Tibial artery (tissue), 4 donors: ENCODE measurements around the gene OBSCN.

Experiments
- DNase-seq, 2 donors: peaks; one replicate each; pipeline ENCODE4 v3.0.0-alpha.2; 2019
- H3K27ac ChIP-seq, 2 donors: fragments of 200-600 bp; sonication (generic) in 1 of 2; 1 replicate in 1 of 2; 2 replicates in 1 of 2; pipeline ENCODE4 v1.5.1; 2018 to 2019; ENCODE audit warnings: mild to moderate bottlenecking in 1 of 2
- H3K27me3 ChIP-seq, 2 donors: fragments of 200-600 bp; sonication (generic) in 1 of 2; one replicate each; pipeline versions ENCODE4 v1.5.1 to v1.6.0; 2016 to 2019
- H3K36me3 ChIP-seq, 3 donors: fragments of 200-600 bp; sonication (generic) in 2 of 3; one replicate each; pipeline ENCODE4 v1.5.1; 2016 to 2019; ENCODE audit warnings: mild to moderate bottlenecking in 2 of 3
- H3K4me1 ChIP-seq, 4 donors: fragments of 200-600 bp; sonication (generic) in 2 of 4; 1 replicate in 3 of 4; 2 replicates in 1 of 4; pipeline ENCODE4 v1.5.1; 2016 to 2019
- H3K4me3 ChIP-seq, 2 donors: fragments of 200-600 bp; sonication (generic) in 1 of 2; 1 replicate in 1 of 2; 2 replicates in 1 of 2; pipeline ENCODE4 v1.5.1; 2018 to 2019; ENCODE audit warnings: mild to moderate bottlenecking in 2 of 2
- H3K9me3 ChIP-seq, 3 donors: fragments of 200-600 bp; sonication (generic) in 1 of 3; one replicate each; pipeline ENCODE4 v1.5.1; 2016 to 2019
- CTCF ChIP-seq, 2 experiments: fragments of 200-600 bp in 1 of 2; fragments of 450-650 bp in 1 of 2; IDR thresholded peaks; one replicate each; pipeline ENCODE4 v1.5.1; 2017 to 2019; ENCODE audit warnings: antibody characterized with exemption in 2 of 2, mild to moderate bottlenecking in 1 of 2, moderate library complexity in 1 of 2
- intact Hi-C: fragments of 100-400 bp; cut with DNase I; formaldehyde crosslinking; loops from one replicate; pipeline ENCODE4 v1.15.0; 2023; ENCODE audit warnings: low total_unique reads

OBSCN gene

GRCh38 chr1:228408869-228409805, 201.3 kb downstream of the OBSCN start:
- Histone ChIP-seq H3K9me3 (no peaks in the 10 kb centered on the region), H3K36me3 (peaks cover 0 to 22% (median 0%) of the 10 kb centered on the region in 3 donors), H3K27ac (no peak overlapping the region), H3K4me3 (no peak overlapping the region), H3K27me3 (peaks cover 0 to 4% of the 10 kb centered on the region in 2 donors), H3K4me1 (peaks cover 5 to 37% (median 29%) of the 10 kb centered on the region in 4 donors)
- TF ChIP-seq CTCF (IDR thresholded peaks at IDR 0.05) = no peak
- intact Hi-C loops = loop anchor here (10.0 kb wide), 2 partner anchors 194 to 674 kb away; partner anchors contain the start of genes JMJD4 and SNAP47
- peak in 1 of 2 donors; percentile 60 for DNase-seq

- H3K27me3 ChIP-seq = peaks cover 0 to 13% of the 10 kb centered on the region in 2 donors
- peaks cover 5 to 28% (median 20%) of the 10 kb centered on the region in 4 donors for H3K4me1 ChIP-seq
- DNase-seq = peak; percentile 45 to 48
- TF ChIP-seq CTCF (IDR thresholded peaks at IDR 0.05) = no peak
- no peak overlapping the region for H3K4me3 ChIP-seq
- peaks cover 0 to 22% (median 0%) of the 10 kb centered on the region in 3 donors for H3K36me3 ChIP-seq
- no peak overlapping the region for H3K27ac ChIP-seq
- intact Hi-C loops = no loop called here
- H3K9me3 ChIP-seq = no peaks in the 10 kb centered on the region
Observed at GRCh38 chr1:228410015-228410414, 202.2 kb downstream of the OBSCN start.

- Histone ChIP-seq H3K9me3 (no peaks in the 10 kb centered on the region), H3K27me3 (peaks cover 0 to 19% of the 10 kb centered on the region in 2 donors), H3K27ac (no peak overlapping the region), H3K4me3 (no peak overlapping the region), H3K36me3 (peaks cover 0 to 22% (median 0%) of the 10 kb centered on the region in 3 donors), H3K4me1 (peaks cover 0 to 21% (median 14%) of the 10 kb centered on the region in 4 donors)
- no peak for DNase-seq
- TF ChIP-seq CTCF (IDR thresholded peaks at IDR 0.05) = no peak
- intact Hi-C loops = no loop called here
Observed at GRCh38 chr1:228410671-228411070, 202.8 kb downstream of the OBSCN start.

GRCh38 chr1:228411121-228411520, 203.3 kb downstream of the OBSCN start:
- Histone ChIP-seq H3K27me3 (peaks cover 0 to 24% of the 10 kb centered on the region in 2 donors), H3K36me3 (peaks cover 0 to 22% (median 0%) of the 10 kb centered on the region in 3 donors), H3K4me1 (peaks cover 0 to 23% (median 17%) of the 10 kb centered on the region in 4 donors), H3K4me3 (no peak overlapping the region), H3K27ac (no peak overlapping the region), H3K9me3 (no peaks in the 10 kb centered on the region)
- no peak for DNase-seq
- intact Hi-C loops = no loop called here
- no peak for TF ChIP-seq CTCF (IDR thresholded peaks at IDR 0.05)

GRCh38 chr1:228411548-228412430, 203.9 kb downstream of the OBSCN start:
- DNase-seq = no peak
- H3K4me1 ChIP-seq = peaks cover 0 to 30% (median 24%) of the 10 kb centered on the region in 4 donors
- peaks cover 0 to 22% (median 0%) of the 10 kb centered on the region in 3 donors for H3K36me3 ChIP-seq
- no peak overlapping the region for H3K4me3 ChIP-seq
- intact Hi-C loops = no loop called here
- TF ChIP-seq CTCF (IDR thresholded peaks at IDR 0.05) = no peak
- H3K27ac ChIP-seq = no peak overlapping the region
- peaks cover 0 to 30% of the 10 kb centered on the region in 2 donors for H3K27me3 ChIP-seq
- no peaks in the 10 kb centered on the region for H3K9me3 ChIP-seq
